ENCODE measurements around the gene GPR32. TPM values are rescaled to one million over a fixed set of nuclear protein-coding genes. Genes with fewer than 3 reads are reported as not detected.
A peak's percentile ranks its signal among the peaks of the same experiment; 100 is the strongest.

Gene GPR32
- total RNA-seq, 1 donor from 2014 or later = not detected

- Histone ChIP-seq H3K4me2 (peak overlapping the region; percentile 76), H3K9me3 (ENCODE audit: low read depth) (no peaks in the 10 kb centered on the region), H3K9ac (no peak overlapping the region), H3K27ac (no peak overlapping the region), H2AFZ (replicated peaks) (peak overlapping the region; percentile 86), H3K36me3 (no peaks in the 10 kb centered on the region), H4K20me1 (ENCODE audit: low read depth) (peaks cover 2% of the 10 kb centered on the region), H3K4me1 (no peaks in the 10 kb centered on the region), H3F3A (ENCODE audit: low read depth) (peaks cover 14% of the 10 kb centered on the region), H3K4me3 (peak overlapping the region; percentile 50), H3K79me2 (ENCODE audit: low read depth) (no peaks in the 10 kb centered on the region), H3K27me3 (peaks cover 68% of the 10 kb centered on the region)
- H3K9me3 Mint-ChIP-seq = no peaks in the 10 kb centered on the region
- H3K4me3 Mint-ChIP-seq = peak overlapping the region; percentile 91
- DNase-seq (ENCODE audit: low spot score) = peak; percentile 99
- no peak overlapping the region for H3K27ac Mint-ChIP-seq
- no peak for TF ChIP-seq EZH2 (IDR thresholded peaks at IDR 0.05)
- peak; percentile 74 for TF ChIP-seq CTCF (IDR thresholded peaks at IDR 0.05)
- no peak for TF ChIP-seq EZH2phosphoT487 (IDR thresholded peaks at IDR 0.05)
- no peaks in the 10 kb centered on the region for H3K36me3 Mint-ChIP-seq
- peaks cover 25% of the 10 kb centered on the region for H3K27me3 Mint-ChIP-seq (ENCODE audit: insufficient read depth, low read depth)
- H3K4me1 Mint-ChIP-seq = peaks cover 50% of the 10 kb centered on the region
Observed at GRCh38 chr19:50724522-50725217, 45.6 kb upstream of the GPR32 start.

- Mint-ChIP-seq H3K4me3 (peak overlapping the region; percentile 91), H3K27ac (no peak overlapping the region), H3K36me3 (no peaks in the 10 kb centered on the region), H3K27me3 (ENCODE audit: insufficient read depth, low read depth) (peaks cover 21% of the 10 kb centered on the region), H3K9me3 (no peaks in the 10 kb centered on the region), H3K4me1 (peaks cover 47% of the 10 kb centered on the region)
- peak overlapping the region; percentile 76 for H3K4me2 ChIP-seq
- H4K20me1 ChIP-seq (ENCODE audit: low read depth) = no peaks in the 10 kb centered on the region
- DNase-seq (ENCODE audit: low spot score) = no peak
- no peak overlapping the region for H2AFZ ChIP-seq (replicated peaks)
- peak overlapping the region; percentile 50 for H3K4me3 ChIP-seq
- H3K27ac ChIP-seq = no peak overlapping the region
- no peak overlapping the region for H3K9ac ChIP-seq
- H3K79me2 ChIP-seq (ENCODE audit: low read depth) = no peaks in the 10 kb centered on the region
- TF ChIP-seq EZH2 (IDR thresholded peaks at IDR 0.05) (no peak), CTCF (IDR thresholded peaks at IDR 0.05) (no peak), EZH2phosphoT487 (IDR thresholded peaks at IDR 0.05) (no peak)
- H3K36me3 ChIP-seq = no peaks in the 10 kb centered on the region
- no peaks in the 10 kb centered on the region for H3K9me3 ChIP-seq (ENCODE audit: low read depth)
- peaks cover 9% of the 10 kb centered on the region for H3F3A ChIP-seq (ENCODE audit: low read depth)
- H3K27me3 ChIP-seq = peaks cover 61% of the 10 kb centered on the region
- H3K4me1 ChIP-seq = no peaks in the 10 kb centered on the region
Observed at GRCh38 chr19:50725218-50725910, 44.9 kb upstream of the GPR32 start.

DNA sequence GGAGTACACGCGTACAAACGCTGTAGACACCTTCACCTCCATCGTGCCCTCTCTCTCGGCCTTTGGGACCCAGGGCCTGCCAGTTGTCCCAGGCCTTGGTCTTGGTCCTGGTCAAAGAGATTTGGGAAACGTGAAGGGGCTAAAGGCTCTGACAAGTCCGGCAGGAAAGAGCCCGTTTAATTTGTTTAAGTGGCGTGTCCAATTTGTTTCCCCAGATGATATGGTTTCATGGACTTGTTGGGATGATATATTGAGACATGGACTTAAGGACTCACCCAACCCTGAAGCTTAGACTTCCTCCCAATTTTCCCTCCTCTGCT is 44.4 kb upstream of the GPR32 start:
- H3K4me3 Mint-ChIP-seq = peak overlapping the region; percentile 91
- H3K4me1 Mint-ChIP-seq = peaks cover 42% of the 10 kb centered on the region
- H3K27me3 Mint-ChIP-seq (ENCODE audit: insufficient read depth, low read depth) = peaks cover 17% of the 10 kb centered on the region

More for the DNA sequence above, 44.4 kb upstream of the GPR32 start:
- Histone ChIP-seq H4K20me1 (ENCODE audit: low read depth) (no peaks in the 10 kb centered on the region), H3K9me3 (ENCODE audit: low read depth) (no peaks in the 10 kb centered on the region), H3F3A (ENCODE audit: low read depth) (peaks cover 4% of the 10 kb centered on the region), H3K9ac (no peak overlapping the region), H3K36me3 (no peaks in the 10 kb centered on the region), H3K27ac (no peak overlapping the region), H3K4me3 (peak overlapping the region; percentile 50), H3K4me2 (peak overlapping the region; percentile 76), H3K4me1 (no peaks in the 10 kb centered on the region), H2AFZ (replicated peaks) (no peak overlapping the region), H3K79me2 (ENCODE audit: low read depth) (no peaks in the 10 kb centered on the region), H3K27me3 (peaks cover 56% of the 10 kb centered on the region)
- Mint-ChIP-seq H3K27ac (no peak overlapping the region), H3K36me3 (no peaks in the 10 kb centered on the region), H3K9me3 (no peaks in the 10 kb centered on the region)
- DNase-seq (ENCODE audit: low spot score) = no peak
- TF ChIP-seq CTCF (IDR thresholded peaks at IDR 0.05) (no peak), EZH2phosphoT487 (IDR thresholded peaks at IDR 0.05) (no peak), EZH2 (IDR thresholded peaks at IDR 0.05) (no peak)

Measured in neural progenitor cell (in vitro differentiated cells).